ENCODE data around the gene SAP130.

The SAP130 gene

GRCh38 chr2:127935337-127935736 is 92.5 kb downstream of the SAP130 start:
- TF ChIP-seq, protein P1, sequence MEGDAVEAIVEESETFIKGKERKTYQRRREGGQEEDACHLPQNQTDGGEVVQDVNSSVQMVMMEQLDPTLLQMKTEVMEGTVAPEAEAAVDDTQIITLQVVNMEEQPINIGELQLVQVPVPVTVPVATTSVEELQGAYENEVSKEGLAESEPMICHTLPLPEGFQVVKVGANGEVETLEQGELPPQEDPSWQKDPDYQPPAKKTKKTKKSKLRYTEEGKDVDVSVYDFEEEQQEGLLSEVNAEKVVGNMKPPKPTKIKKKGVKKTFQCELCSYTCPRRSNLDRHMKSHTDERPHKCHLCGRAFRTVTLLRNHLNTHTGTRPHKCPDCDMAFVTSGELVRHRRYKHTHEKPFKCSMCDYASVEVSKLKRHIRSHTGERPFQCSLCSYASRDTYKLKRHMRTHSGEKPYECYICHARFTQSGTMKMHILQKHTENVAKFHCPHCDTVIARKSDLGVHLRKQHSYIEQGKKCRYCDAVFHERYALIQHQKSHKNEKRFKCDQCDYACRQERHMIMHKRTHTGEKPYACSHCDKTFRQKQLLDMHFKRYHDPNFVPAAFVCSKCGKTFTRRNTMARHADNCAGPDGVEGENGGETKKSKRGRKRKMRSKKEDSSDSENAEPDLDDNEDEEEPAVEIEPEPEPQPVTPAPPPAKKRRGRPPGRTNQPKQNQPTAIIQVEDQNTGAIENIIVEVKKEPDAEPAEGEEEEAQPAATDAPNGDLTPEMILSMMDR (IDR thresholded peaks at IDR 0.05; ENCODE audit: control insufficient read depth, insufficient read depth, low read depth, low read length, missing control alignments) = no peak
- H3K4me3 ChIP-seq (ENCODE audit: control insufficient read depth, low read depth, low read length) = no peak overlapping the region
- no peak for DNase-seq (ENCODE audit: low read depth)

- DNase-seq (ENCODE audit: low read depth) = peak; percentile 83
- no peak overlapping the region for H3K4me3 ChIP-seq (ENCODE audit: control insufficient read depth, low read depth, low read length)
- TF ChIP-seq, protein P1 (IDR thresholded peaks at IDR 0.05; ENCODE audit: control insufficient read depth, insufficient read depth, low read depth, low read length, missing control alignments) = no peak
These were observed 95.5 kb downstream of the SAP130 start for GRCh38 chr2:127932199-127932876.

DNA sequence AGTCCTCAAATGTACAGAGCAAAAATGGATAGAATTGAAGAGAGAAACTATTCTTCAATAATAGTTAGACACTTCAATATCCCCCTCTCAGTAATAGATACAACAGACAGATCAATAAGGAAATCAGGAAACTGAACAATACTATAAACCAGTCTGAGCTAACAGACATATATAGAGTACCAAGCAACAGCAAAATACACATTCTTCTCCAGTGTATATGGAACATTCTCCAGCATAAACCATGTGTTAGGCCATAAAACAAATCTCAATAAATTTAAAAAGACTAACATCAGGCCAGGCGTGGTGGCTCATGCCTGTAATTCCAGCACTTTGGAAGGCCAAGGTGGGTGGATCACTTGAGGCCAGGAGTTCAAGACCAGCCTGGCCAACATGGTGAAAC is 98.4 kb downstream of the SAP130 start:
- no peak for DNase-seq (ENCODE audit: low read depth)
- TF ChIP-seq, protein P1 (IDR thresholded peaks at IDR 0.05; ENCODE audit: control insufficient read depth, insufficient read depth, low read depth, low read length, missing control alignments) = no peak
- H3K4me3 ChIP-seq (ENCODE audit: control insufficient read depth, low read depth, low read length) = no peak overlapping the region

GRCh38 chr2:127927384-127927783 is 100.5 kb downstream of the SAP130 start:
- TF ChIP-seq, protein P1 (IDR thresholded peaks at IDR 0.05; ENCODE audit: control insufficient read depth, insufficient read depth, low read depth, low read length, missing control alignments) = no peak
- DNase-seq (ENCODE audit: low read depth) = no peak
- H3K4me3 ChIP-seq (ENCODE audit: control insufficient read depth, low read depth, low read length) = no peak overlapping the region

GRCh38 chr2:127917916-127918315 is 109.9 kb downstream of the SAP130 start:
- H3K4me3 ChIP-seq (ENCODE audit: control insufficient read depth, low read depth, low read length) = no peak overlapping the region
- peak; percentile 3 for DNase-seq (ENCODE audit: low read depth)
- TF ChIP-seq, protein P1 (IDR thresholded peaks at IDR 0.05; ENCODE audit: control insufficient read depth, insufficient read depth, low read depth, low read length, missing control alignments) = no peak

DNA sequence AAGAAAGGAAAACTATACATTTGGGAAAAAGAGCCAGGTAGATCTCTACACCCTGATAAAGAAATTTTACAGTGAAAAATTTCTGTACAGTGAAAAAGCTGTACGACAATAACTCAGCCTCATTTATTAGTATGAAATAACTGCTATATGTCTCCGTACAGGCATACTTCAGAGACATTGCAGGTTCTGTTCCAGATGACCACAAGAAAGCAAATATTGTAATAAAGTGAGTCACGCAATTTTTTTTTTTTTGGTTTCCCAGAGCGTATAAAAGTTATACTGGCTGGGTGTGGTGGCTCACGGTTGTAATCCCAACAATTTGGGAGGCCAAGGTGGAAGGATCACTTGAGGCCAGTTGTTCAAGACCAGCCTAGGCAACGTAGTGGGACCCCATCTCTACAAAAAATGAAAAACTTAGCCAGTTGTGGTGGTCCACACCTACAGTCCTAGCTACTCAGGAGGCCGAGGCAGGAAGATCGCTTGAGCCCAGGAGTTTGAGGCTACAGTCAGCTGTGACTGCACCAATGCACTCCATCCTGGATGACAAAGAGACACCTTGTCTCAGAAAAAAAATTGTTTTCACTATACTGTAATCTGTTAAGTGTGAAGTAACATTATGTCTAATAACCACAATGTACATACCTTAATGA is 113.9 kb downstream of the SAP130 start:
- DNase-seq (ENCODE audit: low read depth) = no peak
- TF ChIP-seq, protein P1 (IDR thresholded peaks at IDR 0.05; ENCODE audit: control insufficient read depth, insufficient read depth, low read depth, low read length, missing control alignments) = no peak
- no peak overlapping the region for H3K4me3 ChIP-seq (ENCODE audit: control insufficient read depth, low read depth, low read length)

Measured in AG09309 (cell line).